Lower lobe of right lung (tissue), 2 donors: ENCODE results near the gene TMEM178B. TPM values are rescaled to one million over a fixed set of nuclear protein-coding genes. Genes with fewer than 3 reads are reported as not detected.

Experiments used
- ATAC-seq, 2 donors: fragments of 200-7000 bp; cut with Tn5 transposase; one replicate each; pipeline ENCODE4 v1.9.1; 2020 to 2022; ENCODE audit warnings: mild to moderate bottlenecking in 2 of 2, moderate library complexity in 2 of 2
- DNase-seq: peaks from one replicate; pipeline ENCODE4 v3.0.0-alpha.2; 2020
- H3K27ac ChIP-seq: fragments of 200-600 bp; one replicate; pipeline ENCODE4 v1.8.0; 2022
- H3K27me3 ChIP-seq: fragments of 200-600 bp; one replicate; pipeline ENCODE4 v1.8.0; 2022; ENCODE audit warnings: low read depth
- H3K36me3 ChIP-seq: fragments of 200-600 bp; one replicate; pipeline ENCODE4 v1.8.0; 2022; ENCODE audit warnings: mild to moderate bottlenecking
- H3K4me1 ChIP-seq: fragments of 200-600 bp; one replicate; pipeline ENCODE4 v1.8.0; 2022
- H3K4me3 ChIP-seq: fragments of 200-600 bp; one replicate; pipeline ENCODE4 v1.8.0; 2022; ENCODE audit warnings: mild to moderate bottlenecking
- H3K9me3 ChIP-seq: fragments of 200-600 bp; one replicate; pipeline ENCODE4 v1.8.0; 2022
- intact Hi-C: fragments of 100-400 bp; cut with DNase I; formaldehyde crosslinking; loops from one replicate; pipeline ENCODE4 v1.11.0; 2022
- total RNA-seq: library from RNA; stranded (reverse); fragmentation: NEBNext Ultra II Directional; extraction: Animal tissue kit (Norgen Biotek cat#: 25700); gene quantifications from one replicate; pipeline ENCODE4 v1.2.1, GENCODE V29; 2021
- TF ChIP-seq, protein P1 (sequence below): fragments of 200-600 bp; IDR thresholded peaks from one replicate; pipeline ENCODE4 v1.8.0; 2022; ENCODE audit warnings: antibody characterized with exemption, mild to moderate bottlenecking
- donor health status: DM: no; HTN: yes; CAD: no; lungs with severe emphysema.

The TMEM178B gene
- total RNA-seq, 1 donor from 2014 or later, result 0.18 TPM

DNA sequence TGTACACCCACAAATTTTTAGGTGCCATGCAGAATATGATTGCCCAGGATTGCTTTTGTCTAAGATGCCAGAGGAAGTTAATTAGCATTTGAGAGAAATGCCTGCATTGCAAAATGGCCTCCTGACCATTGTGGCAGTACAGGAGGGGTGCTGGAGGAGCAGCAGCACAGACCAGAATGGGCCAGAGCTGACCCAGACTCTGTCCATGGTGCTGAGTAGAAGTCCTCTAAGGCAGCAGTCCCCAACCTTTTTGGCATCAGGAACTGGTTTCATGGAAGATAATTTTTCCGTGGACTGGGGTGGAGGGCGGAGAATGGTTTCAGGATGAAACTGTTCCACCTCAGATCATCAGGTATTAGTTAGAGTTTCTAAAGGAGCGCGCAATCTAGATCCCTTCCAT is 259.6 kb downstream of the TMEM178B start:
- Histone ChIP-seq H3K4me3 (no peak overlapping the region), H3K36me3 (no peaks in the 10 kb centered on the region), H3K4me1 (no peaks in the 10 kb centered on the region), H3K27me3 (no peaks in the 10 kb centered on the region), H3K27ac (no peak overlapping the region), H3K9me3 (no peaks in the 10 kb centered on the region)
- intact Hi-C loops, result no loop called here
- ATAC-seq (no peak), DNase-seq (no peak)
- TF ChIP-seq, protein P1, sequence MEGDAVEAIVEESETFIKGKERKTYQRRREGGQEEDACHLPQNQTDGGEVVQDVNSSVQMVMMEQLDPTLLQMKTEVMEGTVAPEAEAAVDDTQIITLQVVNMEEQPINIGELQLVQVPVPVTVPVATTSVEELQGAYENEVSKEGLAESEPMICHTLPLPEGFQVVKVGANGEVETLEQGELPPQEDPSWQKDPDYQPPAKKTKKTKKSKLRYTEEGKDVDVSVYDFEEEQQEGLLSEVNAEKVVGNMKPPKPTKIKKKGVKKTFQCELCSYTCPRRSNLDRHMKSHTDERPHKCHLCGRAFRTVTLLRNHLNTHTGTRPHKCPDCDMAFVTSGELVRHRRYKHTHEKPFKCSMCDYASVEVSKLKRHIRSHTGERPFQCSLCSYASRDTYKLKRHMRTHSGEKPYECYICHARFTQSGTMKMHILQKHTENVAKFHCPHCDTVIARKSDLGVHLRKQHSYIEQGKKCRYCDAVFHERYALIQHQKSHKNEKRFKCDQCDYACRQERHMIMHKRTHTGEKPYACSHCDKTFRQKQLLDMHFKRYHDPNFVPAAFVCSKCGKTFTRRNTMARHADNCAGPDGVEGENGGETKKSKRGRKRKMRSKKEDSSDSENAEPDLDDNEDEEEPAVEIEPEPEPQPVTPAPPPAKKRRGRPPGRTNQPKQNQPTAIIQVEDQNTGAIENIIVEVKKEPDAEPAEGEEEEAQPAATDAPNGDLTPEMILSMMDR, result no peak

DNA sequence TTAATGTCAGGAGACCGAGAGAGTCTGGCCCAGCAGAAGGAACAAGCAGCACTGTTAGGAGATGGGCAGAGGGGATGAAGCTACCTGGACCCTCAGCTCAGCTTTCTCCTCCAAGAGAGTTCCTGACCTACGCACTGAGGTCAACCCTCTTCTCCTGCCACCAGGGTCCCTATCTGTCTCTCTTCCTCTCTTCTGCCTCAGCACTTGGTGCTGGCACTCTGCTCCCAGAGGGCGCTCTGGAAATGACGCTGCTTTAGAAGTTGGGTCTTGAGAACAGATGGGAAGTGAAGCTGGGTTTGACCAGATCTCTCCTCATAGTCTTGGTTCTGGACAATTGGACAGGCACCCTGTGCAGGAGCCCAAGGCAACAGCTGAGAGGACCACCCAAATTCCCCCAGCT is 261.3 kb downstream of the TMEM178B start:
- DNase-seq, result no peak
- Histone ChIP-seq H3K9me3 (no peaks in the 10 kb centered on the region), H3K36me3 (no peaks in the 10 kb centered on the region), H3K4me1 (no peaks in the 10 kb centered on the region), H3K27me3 (no peaks in the 10 kb centered on the region), H3K27ac (no peak overlapping the region), H3K4me3 (no peak overlapping the region)
- intact Hi-C loops, result no loop called here
- no peak for ATAC-seq
- TF ChIP-seq, protein P1, result no peak

DNA sequence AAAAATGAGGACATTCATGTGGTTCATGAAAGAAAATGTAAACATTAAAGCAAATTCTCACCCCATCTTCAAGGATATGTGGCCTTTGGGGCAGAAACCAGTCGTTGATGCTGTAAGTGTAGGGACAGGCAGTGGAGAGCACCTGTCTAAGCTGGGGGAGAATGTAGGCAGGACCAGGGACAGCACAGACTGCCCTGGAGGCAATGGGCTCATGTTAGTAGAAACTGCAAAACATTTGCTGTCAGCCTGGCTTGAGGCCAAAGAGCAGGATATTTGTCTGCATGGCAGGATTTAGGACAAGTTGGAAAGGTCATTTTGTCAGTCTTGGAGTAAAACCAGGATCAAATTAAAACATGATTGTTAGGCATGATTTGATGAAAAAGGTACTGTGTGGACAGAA is 265.7 kb downstream of the TMEM178B start:
- no peak for DNase-seq
- Histone ChIP-seq H3K4me3 (no peak overlapping the region), H3K27me3 (no peaks in the 10 kb centered on the region), H3K9me3 (no peaks in the 10 kb centered on the region), H3K27ac (no peak overlapping the region), H3K36me3 (no peaks in the 10 kb centered on the region), H3K4me1 (no peaks in the 10 kb centered on the region)
- TF ChIP-seq, protein P1, result no peak
- ATAC-seq, result no peak
- intact Hi-C loops, result no loop called here

DNA sequence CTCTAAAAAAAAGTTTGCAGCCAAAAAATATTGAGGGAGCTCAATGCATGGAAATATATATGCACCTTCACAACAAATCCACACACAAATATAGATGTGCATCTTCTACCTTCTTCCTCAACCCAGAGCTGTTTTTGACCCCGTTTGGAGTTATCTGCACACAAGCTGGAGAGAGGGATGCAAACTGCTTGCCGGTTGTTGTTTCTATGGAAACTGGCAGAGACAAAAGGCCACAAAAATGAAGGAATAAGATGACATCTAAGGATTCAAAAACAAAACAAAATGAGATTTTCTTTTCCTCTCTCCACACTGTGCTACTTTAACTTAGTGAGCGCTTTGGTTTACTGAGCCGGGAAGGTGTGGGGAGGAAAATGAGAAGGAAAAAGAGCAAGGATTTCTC is 267.1 kb downstream of the TMEM178B start:
- Histone ChIP-seq H3K4me3 (no peak overlapping the region), H3K36me3 (no peaks in the 10 kb centered on the region), H3K27ac (no peak overlapping the region), H3K9me3 (no peaks in the 10 kb centered on the region), H3K4me1 (no peaks in the 10 kb centered on the region), H3K27me3 (no peaks in the 10 kb centered on the region)
- intact Hi-C loops, result no loop called here
- DNase-seq (no peak), ATAC-seq (no peak)
- TF ChIP-seq, protein P1, result no peak

DNA sequence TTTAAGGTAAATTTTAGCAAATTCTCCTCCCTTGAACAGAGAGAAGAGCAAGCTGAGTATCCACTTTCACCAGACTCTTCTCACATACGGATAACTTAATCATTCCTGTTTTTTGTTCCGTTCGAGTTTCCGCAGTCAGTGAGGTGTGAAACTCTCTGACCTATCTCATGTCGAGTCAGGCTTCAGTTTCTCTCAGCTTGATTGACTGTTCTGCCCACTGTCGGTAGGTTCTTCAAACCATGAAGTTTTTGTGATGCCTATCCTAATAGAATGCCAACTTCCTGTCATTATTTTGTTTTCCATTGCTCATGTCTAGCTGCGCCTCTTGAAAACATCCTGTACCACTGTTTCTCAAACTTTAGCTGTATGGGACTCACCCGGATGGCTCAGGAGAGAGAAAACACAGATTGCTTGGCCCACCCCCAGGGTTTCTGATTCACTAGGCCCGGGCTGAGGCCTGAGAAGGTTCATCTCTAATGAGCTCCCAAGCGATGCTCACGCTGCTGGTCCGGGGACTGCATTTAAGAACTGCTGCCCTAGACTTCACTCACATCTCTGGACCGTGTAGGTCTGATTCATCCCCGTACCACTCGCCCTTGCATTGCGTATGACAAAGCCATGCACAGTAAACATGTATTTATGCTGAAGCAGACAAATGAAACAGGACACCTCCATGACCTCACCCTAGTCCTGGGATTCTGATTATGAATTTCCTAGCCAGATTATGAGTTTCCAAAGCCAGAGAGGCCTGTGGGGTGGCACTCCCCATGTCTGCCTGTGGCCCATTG is 269.0 kb downstream of the TMEM178B start:
- DNase-seq (no peak), ATAC-seq (no peak)
- Histone ChIP-seq H3K36me3 (no peaks in the 10 kb centered on the region), H3K4me1 (no peaks in the 10 kb centered on the region), H3K27me3 (no peaks in the 10 kb centered on the region), H3K4me3 (no peak overlapping the region), H3K9me3 (no peaks in the 10 kb centered on the region), H3K27ac (no peak overlapping the region)
- intact Hi-C loops, result no loop called here
- TF ChIP-seq, protein P1, result no peak
